GM18951 (cell line): ENCODE results near the gene RCAN1.
"Not testable (repeated sequence)": the region's sequence is repeated elsewhere in the genome, so short reads cannot be mapped to it uniquely, and the experiment has no call there.

Source experiments
- POLR2A ChIP-seq: IDR thresholded peaks from 4 replicates; pipeline ENCODE4 v1.6.1; 2011; ENCODE audit warnings: mild to moderate bottlenecking; ENCODE audit not compliant: insufficient read length, insufficient read depth; ENCODE audit errors: extremely low read depth
- in situ Hi-C: fragments of 300-500 bp; cut with MboI; formaldehyde crosslinking; loops from one replicate; pipeline ENCODE4 v1.12.0; 2022; ENCODE audit warnings: low sequenced_read_pairs, mixed read lengths, inconsistent platforms; ENCODE audit not compliant: unreplicated experiment

Gene RCAN1

DNA sequence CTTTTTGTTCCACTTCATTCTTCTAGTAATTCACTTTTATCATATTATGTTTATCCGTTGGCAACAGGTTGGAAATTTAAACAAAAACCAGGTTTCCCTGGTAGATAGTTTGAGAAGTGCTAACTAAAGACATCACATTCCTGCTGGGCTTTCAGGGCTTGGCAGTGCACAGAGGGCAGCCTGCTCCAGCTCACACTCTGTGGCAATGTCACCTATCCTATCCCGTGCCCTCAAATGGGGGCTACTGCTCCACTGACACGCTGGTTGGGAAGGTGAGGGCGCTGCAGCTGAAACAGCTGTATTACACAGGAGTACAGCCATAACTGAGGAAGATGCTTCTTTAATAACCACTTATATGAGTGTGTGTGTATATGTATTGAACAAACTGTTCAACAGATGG is 49.7 kb downstream of the RCAN1 start:
- in situ Hi-C loops = no loop called here
- TF ChIP-seq POLR2A = no peak

DNA sequence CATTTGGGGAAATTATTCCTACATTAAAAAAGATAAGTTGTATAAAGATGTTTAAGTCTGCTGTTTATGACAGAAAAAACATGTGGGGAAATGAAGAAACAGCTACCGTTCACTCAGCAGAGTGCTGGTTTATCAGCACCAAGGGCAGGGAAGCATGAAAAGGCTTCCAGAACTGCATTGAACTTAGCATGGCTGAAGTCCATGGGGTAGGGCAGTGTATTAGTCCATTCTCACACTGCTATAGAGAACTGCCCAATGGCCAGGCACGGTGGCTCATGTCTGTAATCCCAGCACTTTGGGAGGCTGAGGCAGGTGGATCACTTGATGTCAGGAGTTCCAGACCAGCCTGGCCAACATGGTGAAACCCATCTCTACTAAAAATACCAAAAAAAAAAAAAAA is 51.5 kb downstream of the RCAN1 start:
- in situ Hi-C loops = not testable (repeated sequence)

DNA sequence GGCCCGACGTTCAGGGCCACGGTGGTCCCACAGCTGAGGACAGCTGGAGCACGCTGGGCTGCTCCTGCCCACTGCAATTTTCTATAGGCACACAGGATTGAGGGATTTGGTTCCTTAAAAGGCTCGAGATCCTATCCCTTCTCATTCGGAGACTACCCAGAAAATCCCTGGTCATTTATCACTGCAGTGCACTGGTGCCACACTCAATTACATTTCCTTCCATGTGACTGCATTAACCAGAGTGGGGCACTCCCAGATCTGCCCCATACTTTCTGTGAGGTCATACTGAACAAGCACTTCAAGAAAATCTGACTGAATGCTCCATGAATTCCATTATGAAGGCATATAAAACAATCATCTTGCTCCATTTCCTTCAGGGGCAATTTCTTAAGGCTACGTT is 53.1 kb downstream of the RCAN1 start:
- in situ Hi-C loops = no loop called here
- TF ChIP-seq POLR2A = no peak

DNA sequence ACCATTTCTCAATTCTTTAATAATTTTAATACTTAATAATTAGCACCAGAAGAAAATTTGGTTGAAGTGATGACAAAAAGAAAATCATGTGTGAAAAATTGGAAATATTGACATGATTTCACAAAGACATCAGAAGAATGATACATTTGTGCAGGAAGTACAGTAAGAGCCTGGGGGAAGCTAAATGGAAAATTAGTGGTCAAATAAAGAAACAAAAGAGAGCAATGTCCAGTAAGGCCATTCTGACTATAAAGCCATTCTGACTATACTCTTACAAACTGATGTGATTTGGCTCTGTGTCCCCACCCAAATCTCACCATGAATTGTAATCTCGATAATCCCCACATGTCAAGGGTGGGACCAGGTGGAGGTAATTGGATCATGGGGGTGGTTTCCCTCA is 54.3 kb downstream of the RCAN1 start:
- no peak for TF ChIP-seq POLR2A
- in situ Hi-C loops = no loop called here

DNA sequence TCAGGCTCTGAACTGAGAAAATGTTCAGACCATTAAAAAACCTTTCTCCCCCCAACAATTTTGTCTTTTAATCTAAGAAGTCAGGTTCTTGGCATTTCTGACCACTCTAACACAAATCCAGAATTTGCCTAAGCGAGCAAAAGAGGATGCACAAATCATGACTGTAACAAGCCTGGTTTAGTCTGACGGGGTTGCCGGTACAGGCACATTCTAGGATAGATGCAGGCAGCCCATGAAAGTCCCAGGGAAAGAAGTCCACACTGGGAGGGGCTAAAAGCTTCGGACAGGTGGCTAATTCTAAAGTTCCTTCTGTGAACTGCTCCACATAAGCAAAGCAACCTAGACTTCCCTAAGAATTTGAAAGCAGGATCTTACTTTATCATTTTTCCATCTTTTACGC is 54.9 kb downstream of the RCAN1 start:
- in situ Hi-C loops = no loop called here
- TF ChIP-seq POLR2A = no peak

DNA sequence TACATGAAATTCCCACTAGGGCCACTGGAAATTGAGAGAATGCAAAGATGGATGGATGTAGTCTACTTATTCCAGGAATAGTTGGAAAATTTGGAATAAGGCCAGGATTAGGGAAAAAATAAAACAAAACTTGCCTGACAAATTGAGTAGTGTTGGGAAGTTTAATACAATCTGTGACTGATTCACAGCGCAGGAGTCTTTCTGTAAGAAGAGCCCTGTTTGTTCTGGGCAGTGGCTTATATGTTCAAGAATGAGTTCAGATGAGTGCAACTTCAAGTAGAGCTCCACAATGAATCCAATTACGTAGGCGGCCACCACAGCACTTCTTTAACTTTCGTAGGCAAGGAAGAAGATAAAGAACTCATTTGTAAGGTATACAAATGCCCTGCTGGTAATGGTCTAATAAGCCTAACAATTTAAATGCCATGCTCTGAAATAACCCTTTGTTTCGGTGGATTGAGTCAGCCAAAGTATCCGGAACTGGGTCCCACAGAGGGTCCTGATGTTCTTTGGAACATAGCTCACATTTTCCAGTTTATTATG is 55.8 kb downstream of the RCAN1 start:
- in situ Hi-C loops = no loop called here
- no peak for TF ChIP-seq POLR2A

DNA sequence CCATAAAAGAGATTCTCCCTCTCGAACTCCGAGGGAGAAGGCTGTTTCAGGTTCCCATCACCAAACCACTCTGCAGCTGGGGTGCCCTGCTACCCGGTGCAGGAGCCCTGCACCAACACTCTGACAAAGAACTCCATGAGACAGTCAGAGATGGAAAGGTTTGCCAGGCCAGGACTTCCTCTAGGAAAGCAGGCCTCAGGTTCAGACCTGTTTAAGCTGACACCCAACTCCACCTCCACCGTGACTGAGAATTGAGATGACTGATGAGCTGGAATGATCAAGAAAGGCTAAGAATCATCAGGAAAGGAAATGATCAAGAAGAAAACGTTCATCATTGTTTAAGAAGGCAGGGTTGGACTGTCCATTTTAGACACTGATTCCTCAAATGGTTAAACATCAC is 56.7 kb downstream of the RCAN1 start:
- TF ChIP-seq POLR2A = no peak
- in situ Hi-C loops = no loop called here

DNA sequence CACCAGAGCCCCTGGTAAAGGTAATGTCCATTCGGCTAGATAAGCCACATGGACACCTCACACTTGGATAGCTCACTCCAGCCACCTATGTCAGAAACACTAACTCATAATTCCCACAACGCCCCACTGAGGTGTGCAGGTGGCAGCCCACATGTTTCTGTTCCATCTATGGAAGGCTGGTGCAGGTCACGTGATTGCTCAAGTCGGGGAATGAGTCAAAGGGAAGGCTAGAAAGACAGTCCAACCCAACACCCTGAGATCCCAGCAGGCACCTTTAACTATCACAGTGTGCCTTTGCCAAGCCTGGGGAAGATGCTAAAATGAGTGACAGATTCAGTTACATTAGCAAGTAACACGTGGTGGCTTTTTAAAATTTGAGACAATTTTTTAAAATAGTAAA is 57.7 kb downstream of the RCAN1 start:
- in situ Hi-C loops = no loop called here
- TF ChIP-seq POLR2A = no peak

DNA sequence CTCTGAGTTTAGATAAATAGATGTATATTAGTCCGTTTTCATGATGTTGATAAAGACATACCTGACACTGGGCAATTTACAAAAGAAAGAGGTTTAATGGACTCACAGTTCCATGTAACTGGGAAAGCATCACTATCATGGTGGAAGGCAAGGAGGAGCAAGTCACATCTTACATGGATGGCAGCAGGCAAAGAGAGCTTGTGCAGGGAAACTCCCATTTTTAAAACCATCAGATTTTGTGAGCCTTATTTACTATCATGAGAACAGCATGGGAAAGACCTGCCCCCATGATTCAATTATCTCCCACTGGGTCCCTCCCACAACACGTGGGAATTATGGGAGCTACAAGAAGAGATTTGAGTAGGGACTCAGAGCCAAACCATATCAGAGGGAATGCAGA is 60.2 kb downstream of the RCAN1 start:
- in situ Hi-C loops = not testable (repeated sequence)

DNA sequence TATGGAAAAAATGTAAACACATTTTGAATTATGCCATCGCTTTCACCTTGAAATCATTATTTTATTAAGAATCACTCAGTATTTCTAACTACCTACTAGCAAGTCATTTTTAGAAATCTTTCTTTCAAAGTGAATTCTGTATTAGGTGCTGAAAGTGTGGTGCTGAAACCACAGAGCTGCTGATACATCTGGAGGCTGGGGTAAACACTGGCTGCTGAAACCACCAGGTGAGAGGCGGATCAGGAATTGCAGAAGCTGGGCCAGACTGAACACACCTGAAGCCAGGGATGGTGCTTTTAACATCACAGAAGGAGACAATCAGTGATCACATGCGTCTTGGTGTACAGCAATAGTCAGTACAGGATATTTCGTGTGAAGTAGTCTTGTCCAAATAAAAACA is 60.7 kb downstream of the RCAN1 start:
- no peak for TF ChIP-seq POLR2A
- in situ Hi-C loops = no loop called here

DNA sequence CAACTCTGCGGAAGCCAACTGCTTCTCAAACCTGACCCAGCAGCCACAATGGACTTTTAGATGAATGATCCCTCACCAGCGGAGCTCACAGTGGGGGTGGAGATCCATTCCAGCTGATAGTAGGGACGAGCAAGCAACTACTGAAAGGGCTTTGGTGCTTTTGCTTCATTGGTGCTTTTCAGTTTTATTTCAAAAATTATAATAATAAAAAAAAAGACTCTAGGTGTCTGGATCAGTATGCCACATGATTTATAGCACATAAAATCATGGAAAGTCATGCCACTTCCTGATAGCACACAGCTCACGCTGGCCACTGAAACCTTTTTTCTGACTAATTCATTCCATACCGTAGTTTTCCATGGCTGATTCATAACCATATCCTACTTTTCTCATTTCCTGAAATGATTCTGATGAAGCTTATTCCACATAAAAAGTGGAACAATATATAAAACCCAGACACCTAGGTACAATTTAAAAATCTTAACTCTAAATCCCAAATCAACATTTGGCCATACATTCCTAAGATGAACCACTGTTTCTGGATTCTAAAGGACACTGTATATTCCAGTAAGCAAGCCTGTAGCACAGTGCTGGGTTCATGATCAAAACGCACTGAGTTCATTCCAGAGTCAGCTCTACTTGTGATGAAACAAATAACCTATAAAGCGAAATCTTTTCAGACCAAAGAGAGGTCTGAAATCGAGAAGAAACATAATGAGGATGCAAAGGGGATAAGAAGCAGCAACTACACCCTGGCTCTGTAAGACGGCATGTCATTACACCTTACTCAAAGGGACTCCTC is 61.6 kb downstream of the RCAN1 start:
- TF ChIP-seq POLR2A = no peak
- in situ Hi-C loops = no loop called here

DNA sequence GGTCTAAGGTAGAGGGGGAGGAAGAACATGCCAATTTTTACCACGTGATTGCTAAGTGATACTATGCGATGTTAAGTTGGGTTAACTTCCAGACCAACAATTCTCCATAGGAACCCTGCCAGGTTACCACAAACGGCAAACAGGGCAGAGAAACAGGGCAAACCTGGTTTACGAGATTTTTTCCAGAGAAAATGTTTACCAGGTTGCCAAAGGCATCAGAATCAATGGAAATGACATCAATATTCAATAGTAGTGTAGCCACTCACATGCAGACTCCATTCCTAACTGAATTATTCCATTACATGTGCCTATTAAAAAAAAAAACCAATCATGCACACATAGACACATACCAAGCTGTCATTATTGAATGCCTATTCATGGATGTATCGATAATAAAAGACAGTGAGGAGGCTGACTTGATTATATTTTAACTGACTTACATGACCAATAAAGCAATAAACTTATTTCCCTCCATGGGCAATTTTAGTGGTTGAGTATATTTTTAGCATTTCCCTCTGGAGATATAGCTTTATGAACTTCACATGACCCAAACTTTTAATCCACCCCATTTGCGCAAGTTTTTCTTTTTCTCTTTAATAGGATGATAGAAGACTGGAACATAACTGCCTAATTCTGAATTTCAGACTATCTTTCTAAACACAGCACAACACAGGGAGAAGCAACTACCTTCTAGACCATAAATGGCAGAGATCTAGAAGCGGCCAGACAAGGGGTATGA is 62.4 kb downstream of the RCAN1 start:
- no peak for TF ChIP-seq POLR2A
- in situ Hi-C loops = no loop called here

DNA sequence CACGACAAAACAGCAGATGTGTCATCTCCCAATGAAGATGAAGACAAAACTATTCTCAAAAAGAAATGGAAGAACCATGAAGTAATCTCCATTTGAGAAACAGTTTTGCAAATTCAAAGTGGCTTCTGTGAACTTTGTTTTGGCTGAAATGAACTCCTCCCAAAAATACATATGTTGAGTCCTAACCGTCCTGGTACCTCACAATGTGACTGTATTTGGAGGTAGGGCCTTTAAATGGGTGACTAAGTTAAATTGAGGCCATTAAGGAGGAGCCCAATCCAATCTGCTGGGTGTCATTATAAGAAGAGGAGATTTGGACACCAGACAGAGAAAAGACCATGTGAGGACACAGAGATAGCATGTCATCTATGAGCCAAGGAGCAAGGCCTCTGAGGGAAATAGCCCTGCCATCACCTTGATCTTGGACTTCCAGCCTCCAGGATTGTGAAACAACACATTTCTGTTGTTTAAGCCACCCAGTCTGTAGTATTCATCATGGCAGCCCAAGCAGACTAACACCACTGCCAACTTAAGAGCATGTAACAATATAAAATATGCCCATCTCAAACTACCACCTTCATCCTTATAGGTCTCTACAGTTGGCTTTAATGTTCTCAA is 64.6 kb downstream of the RCAN1 start:
- in situ Hi-C loops = no loop called here

More for the DNA sequence above, 64.6 kb downstream of the RCAN1 start:
- no peak for TF ChIP-seq POLR2A
